GM19397 (cell line): ENCODE data around the gene RPS25.
"Not testable (repeated sequence)": the region's sequence is repeated elsewhere in the genome, so short reads cannot be mapped to it uniquely, and the experiment has no call there.

Source experiments
- ATAC-seq: cut with Tn5 transposase; IDR thresholded peaks from one replicate; pipeline ENCODE4 v1.9.1; 2021; ENCODE audit warnings: mild to moderate bottlenecking, moderate library complexity; ENCODE audit not compliant: unreplicated experiment

The RPS25 gene

DNA sequence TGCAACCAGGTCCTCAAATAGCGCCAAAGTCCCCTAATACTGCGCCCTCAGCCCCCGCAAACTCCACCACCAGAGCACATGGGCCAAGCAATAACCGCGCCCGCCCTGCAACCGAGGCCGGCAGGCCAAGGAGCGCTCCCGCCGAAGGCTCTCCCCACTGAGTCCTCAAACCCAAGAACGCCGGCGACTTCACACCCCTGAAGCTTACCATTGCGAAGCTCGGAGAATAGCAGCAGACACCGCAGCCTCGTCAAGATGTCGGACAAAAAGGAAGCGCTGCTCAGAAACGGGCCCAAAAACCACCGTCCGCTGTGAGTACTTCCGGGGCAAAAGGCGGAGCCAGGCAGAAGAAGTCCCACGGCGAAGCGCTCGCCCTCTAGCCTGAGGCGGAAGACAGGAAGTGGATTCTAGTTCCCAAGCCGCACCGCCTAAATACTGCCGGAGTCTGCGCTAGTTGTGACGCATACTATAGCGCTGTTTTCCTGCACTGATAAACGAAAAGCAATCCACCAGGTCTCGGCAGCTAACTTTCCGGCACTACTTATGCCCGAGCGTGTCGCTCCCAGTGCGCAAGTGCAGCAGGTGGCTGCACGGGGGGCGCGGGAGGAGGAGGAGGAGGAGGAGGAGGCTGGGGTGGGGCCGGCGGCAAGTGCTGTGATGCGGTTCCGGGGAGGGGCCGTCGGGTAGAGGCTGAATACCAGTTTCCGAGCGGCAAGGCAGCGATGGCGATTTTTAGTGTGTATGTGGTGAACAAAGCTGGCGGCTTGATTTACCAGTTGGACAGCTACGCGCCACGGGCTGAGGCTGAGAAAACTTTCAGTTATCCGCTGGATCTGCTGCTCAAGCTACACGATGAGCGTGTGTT is at the start of gene RPS25, which contains the start of gene TRAPPC4:
Gene RPS25, minus strand, starts transcription at position 270 of the 865 bp plus-strand sequence. Its CDS starts 59 bp downstream, at position 211.
Gene TRAPPC4, plus strand, starts transcription at position 693 of the 865 bp plus-strand sequence. Its CDS starts 30 bp downstream, at position 723.
- peak; percentile 85 for ATAC-seq

DNA sequence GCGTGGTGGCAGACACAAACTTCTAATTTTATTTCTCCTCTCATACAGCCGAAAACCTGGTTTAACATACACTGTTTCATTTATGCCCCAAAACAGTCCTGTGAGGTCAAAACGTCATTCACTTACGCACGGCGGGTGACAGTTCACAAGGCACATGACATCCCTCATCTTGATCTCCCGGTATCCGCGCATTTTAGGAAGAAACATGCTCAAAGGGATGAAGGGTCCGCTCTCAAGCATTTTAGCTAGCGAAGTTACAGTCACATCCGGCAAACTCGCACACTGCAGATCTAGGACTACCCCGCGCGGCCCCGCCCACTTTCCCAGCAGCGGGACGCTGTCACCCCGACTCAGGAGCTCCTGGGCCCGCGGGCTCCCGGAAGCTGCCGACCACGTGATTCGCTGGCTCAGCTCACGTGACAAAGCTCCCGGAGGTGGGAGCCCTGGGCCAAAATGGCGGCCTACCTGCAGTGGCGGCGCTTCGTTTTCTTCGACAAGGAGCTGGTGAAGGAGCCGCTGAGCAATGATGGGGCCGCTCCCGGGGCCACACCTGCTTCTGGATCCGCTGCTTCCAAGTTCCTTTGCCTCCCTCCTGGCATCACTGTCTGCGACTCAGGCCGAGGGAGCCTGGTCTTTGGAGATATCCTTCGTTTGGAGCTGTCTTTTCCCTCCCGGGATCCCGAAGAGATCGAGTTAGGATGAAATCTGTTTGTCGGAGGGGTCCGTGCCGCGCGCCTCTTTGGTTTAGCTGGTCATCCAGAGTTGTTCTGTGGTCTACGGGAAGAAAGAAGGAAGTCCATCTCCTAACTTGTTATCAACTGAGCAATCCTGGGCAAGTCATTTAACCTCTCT is 49.5 kb upstream of the RPS25 start, which contains the start of gene VPS11:
Gene VPS11, plus strand, starts transcription at position 448 of the 852 bp plus-strand sequence. Its CDS starts 6 bp downstream, at position 454.
- peak; percentile 92 for ATAC-seq

DNA sequence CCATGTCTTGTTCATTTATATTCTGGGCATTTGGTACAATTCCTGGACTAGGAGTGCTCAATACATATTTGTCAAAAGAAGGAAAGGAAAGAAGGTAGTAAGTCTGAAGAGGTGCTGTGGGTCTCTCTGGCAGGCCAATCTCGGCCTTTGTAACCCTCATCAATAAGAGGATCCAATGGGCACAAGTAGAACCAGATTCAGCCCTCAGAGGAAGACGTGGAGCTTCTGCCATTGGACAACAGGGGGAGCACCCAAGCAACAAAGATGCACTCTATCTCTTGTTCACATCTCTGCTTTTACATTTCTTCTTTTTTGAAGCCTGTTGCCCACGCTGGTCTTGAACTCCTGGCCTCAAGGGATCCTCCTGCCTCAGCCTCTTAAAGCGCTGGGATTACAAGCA is 47.2 kb upstream of the RPS25 start:
- no peak for ATAC-seq

DNA sequence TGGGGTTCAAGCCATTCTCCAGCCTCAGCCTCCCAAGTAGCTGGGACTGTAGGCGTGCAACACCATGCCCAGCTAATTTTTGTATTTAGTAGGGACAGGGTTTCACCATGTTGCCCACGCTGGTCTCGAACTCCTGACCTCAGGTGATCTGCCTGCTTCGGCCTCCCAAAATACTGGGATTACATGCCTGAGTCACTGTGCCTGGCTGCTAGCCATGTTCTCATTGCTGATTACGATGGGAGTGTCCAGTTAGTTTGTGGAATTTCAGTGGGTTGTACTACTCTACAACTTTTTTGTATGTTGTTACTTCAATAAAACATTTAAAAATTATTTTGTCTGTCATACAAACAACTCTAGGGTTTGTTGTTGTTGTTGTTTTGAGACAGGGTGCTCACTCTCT is 44.6 kb upstream of the RPS25 start:
- no peak for ATAC-seq

DNA sequence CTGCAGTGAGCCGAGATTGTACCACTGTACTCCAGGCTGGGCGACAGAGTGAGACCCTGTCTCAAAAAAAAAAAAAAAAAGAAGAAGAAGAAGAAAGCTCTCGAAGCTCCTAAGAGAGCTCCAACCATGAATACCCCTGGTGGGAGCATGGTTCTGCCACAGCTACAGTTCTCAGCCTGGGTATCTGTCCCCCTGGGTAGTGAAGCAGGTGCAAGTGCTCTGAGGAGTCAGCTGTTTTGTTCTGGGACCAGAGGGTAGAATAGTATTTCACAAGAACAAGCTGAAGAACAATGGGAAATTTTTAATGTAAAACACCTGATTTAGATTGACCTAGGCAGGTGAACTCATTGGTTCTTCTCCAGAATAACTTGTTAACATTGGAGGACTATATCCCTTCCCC is 43.1 kb upstream of the RPS25 start:
- ATAC-seq, result no peak

DNA sequence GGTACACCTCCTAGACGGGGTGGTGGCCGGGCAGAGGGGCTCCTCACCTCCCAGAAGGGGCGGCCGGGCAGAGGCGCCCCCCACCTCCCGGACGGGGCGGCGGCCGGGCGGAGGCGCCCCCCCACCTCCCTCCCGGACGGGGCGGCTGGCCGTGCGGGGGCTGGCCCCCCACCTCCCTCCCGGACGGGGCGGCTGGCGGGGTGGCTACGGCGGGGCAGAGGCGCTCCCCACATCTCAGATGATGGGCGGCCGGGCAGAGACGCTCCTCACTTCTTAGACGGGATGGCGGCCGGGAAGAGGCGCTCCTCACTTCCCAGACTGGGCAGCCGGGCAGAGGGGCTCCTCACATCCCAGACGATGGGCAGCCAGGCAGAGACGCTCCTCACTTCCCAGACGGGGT is 41.0 kb upstream of the RPS25 start:
- ATAC-seq, result not testable (repeated sequence)

DNA sequence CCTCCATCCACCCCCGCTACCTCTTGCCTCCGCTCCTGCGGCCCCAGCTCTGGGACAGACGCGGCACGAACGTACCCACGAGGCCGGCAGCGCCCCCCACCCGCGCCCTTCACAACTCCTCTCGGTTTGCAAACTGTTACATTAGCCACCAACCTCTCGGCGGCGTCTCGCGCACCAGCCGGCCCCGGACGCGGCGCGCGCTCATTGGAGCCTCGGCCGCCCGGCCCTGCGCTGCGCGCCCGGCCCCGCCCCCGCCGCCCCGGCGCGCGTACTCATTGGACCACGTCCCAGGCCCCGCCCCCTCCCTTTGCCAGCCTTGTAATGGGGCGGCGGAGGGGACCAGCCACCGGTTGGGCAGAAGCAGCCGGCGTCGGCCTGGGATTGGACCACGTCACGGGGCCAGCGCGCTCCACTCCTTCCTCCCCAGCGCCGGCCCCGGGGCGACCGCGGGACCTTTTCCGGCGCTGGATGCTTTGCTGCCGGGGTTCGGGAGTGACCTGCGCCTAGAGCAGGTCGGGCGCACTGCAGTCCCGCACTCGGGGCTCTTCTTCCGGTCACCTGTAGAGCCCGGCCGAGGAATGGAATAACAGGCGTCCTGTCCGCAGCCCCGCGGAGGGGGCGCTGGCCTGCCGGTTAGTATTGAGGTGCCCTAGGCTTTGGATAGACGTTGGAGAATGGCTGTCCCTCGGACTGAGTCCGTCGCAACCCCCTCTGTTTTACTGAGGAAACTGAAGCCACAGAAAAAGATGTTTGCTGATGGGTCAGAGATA is 39.0 kb upstream of the RPS25 start, which contains the start of gene HYOU1:
Gene HYOU1, minus strand, starts transcription at position 206 of the 770 bp plus-strand sequence. CDS start 1,045 bp downstream, outside the sequence.
- peak; percentile 91 for ATAC-seq

DNA sequence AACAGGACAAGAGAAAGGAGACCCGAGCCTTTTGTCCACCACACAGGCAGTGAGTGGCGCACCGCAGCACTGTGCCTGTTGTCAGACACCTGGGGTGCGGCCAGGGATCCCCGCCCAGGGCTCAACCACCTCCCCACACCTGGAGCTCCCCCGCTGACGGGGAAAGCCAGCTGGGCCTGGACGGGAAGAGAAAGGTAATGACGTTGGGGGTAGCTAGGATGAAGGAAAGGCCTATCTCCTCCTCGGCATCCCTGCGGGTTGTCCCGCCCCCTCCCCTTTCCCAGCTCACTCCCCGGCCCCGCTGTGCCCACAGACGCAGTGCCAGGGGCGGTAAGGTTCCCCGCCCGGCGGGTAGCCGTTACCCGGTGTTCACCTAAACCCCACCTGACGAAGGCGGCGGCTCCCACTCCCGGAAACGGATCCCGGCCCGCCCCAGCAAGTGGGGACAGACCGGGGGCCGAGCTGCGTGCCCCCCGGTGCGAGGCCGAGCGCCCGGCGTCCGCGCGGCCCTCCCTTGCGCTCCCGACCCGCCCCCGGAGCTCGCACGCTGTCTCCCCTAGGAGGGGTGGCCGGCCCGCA is 38.4 kb upstream of the RPS25 start:
- peak; percentile 11 for ATAC-seq

DNA sequence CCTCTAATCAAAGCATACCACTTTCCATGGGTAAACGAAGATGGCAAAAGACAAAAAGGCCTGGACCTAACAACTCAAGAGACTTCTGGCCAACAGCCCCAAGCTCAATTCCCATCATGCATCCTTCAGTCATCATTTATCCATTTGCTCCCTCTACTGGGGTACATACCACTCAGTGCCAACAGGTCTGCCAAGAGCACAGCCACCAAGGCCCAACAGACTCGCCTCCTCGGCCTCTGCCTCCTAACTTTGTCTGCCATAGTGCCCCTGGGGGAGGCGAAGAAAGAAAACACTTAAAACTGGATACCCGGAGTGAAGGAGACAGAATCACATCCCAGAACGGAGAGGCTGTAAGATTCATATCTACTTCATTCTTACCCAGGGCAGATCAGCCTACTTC is 37.8 kb upstream of the RPS25 start:
- ATAC-seq, result no peak

DNA sequence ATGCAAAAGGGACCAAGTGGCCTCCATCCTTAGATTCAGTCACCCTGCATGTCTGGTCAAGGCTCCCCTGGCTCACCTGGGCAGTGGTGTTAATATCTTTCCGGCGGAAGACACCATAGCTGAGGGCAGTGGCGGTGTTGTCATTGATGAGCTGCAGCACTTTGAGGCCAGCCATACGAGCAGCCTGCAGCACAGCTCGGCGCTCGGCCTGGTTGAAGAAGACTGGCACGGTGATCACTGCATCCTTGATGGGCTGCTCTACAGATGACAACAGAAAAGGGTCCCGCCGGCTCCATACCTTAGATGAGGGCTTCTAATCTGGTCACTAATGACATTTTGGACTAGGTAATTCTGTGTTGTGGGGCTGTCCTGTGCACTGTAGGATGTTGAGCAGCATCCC is 36.3 kb upstream of the RPS25 start:
- no peak for ATAC-seq

DNA sequence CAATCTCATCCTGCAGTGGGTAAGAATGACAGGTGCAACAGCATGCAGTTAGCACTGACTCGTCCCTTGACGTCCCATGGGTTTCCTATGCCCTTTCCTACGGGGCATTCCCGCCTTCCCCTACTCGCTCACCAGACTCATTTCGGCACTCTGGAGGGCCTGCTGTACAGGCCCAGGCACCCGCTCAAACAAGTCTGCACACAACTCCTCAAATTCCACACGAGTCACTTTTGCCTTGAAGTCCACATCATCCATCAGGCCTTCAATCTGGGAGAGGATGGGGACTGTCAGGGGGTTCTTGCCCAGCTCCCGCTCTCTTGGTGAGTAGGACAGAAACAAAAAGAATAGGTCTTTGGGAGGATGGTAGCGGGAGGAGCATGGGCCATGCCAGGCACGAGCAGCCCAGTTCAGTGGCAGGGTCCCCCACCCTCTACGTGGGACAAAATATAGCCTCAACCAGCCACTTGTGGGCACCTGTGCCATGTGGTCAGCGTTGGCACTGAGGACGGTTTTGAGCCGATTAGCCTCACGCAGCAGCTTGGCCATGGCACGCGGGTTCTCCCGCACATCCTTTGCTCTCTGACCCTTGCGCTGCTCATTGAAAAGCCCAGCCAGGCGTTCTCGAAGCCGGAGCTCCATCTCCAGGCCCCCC is 34.1 kb upstream of the RPS25 start:
- ATAC-seq, result no peak

DNA sequence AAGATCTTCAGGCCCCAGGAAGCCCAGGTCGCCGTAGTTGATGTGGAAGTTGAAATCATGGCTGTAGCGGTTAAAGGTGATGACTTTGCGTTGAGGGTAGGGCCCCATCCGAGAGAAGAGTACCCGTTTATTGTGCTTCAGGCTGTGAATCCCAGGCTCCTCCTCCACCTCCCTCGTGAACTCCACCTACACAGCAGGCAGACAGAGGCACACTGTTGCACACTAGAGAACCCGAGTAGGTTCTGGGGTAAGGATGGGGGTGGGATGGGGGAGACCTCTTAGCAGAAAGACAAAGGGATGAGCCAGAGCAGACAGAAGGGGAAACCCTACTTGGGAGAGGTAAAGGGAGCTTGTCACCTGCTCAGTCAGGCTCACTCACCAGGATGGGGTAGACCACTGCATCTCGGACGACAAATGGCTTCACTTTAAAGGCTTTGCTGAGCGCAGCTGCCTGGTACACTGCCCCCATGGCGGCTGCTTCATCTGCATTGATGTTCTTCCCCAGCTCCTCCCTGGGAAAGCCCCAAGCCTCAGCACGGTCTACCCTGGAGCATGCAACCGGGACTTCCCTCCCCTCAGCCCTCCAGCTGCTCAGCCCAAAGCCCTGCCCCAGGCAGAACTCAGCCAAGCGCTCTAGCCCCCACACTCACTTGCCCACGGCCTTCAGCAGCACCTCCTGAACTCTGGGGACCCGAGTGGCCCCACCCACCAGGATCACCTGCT is 33.5 kb upstream of the RPS25 start:
- ATAC-seq, result peak; percentile 46

DNA sequence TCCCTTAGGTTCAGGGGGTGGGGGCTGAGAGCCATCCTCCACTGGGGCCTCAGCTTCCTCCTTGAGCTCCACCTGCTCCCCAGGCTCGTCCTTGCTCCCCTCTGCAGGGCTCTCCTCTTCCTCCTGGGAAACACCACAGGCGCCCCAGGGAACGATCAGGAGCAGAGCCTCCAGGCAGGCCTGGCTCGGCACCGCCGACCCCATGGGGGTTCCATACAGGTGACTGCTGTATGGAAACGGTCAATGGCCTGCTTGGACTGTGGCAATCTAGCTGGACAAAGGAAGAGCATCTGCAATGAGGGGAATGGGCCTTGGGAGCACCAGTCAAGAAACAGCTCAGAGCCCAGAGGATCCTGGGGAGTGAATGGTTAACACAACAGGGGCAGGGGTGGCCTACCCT is 30.9 kb upstream of the RPS25 start:
- no peak for ATAC-seq

DNA sequence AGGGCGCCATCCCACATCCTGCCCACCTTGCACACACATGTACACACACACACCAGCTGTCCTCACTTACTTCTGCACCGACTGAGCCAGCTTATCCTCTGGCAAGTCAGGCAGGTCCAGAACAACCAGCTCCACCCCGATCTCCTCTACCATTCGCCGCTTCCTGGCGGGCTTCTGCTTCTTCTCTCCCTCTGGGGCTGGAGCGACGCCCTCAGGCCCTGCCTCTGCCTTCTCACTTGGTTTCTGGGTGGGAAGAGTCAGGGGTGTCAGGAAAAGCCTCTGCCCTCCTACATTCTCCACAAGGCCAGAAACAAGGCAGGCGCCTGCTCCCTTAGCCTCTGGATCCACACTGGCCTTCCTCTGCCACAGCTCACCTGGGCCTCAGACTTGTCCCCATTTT is 30.5 kb upstream of the RPS25 start:
- no peak for ATAC-seq

DNA sequence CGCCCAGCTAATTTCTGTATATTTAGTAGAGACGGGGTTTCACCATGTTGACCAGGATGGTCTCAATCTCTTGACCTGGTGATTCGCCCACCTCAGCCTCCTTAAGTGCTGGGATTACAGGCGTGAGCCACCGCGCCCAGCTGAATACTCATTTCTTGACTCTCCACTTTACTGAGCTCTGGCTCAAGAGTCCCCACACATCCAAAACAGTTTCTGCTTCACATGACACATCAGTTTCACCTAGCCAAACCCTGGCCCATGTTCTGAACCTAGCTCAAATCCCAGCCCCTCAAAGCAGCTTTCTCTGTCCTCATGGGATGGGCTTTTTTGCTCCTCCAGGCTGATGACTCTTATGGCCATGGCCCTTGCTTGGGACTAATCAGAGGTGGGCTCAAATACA is 29.1 kb upstream of the RPS25 start:
- ATAC-seq, result no peak

DNA sequence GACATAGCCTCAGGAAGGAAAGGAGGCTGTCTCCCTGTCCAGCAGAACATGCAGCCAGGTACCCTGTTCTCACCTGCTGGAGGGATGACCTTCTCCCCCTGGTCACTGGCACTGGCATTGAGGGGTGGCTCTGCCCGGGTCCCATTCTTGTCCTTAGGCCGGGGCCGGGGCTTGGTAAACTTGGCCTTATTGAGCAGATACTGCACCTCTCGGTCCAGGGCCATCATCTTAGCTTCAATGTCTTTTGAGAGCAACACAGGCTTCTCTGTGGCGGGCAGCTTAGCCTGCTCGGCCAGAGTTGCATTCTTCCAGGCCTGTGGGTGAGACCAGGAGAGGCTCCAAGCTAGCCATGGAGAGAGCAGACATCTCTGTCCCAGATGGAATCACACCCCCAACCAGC is 28.3 kb upstream of the RPS25 start:
- no peak for ATAC-seq

DNA sequence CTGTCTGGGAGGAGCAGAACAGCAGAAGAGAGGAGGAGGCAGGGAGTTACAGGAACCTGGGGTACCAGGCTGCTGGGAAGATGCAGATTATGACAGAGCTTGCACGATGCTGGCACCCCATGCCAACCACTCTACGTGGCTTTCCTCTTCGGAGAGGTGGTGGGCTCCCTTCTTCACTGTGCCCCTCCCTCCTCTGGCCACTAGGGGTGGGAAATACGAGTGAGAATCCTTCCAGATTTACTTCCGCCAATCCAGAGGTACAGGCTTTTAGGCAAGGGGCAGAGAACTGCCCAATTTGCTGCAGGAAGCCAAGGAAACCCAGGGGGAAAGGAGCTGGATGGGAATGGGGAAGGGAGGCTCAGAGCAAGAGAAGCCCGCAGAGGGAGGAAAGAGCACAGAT is 26.6 kb upstream of the RPS25 start:
- ATAC-seq, result no peak

DNA sequence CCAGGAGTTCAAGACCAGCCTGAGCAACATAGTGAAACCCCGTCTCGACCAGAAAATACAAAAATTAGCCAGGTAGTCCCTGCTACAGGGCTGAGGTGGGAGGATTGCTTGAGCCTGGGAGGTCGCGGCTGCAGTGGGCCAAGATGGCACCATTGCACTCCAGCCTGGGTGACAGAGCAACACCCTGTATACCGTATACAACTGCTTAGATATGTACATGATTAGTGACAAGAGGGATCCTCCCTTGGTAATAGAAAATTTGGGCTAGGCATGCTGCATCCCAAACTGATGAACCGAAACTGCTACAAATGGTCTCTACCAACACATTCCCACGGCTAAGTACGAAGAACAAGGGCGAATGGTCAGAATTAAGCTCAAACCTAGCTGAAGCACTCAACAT is 24.8 kb upstream of the RPS25 start:
- ATAC-seq, result no peak

DNA sequence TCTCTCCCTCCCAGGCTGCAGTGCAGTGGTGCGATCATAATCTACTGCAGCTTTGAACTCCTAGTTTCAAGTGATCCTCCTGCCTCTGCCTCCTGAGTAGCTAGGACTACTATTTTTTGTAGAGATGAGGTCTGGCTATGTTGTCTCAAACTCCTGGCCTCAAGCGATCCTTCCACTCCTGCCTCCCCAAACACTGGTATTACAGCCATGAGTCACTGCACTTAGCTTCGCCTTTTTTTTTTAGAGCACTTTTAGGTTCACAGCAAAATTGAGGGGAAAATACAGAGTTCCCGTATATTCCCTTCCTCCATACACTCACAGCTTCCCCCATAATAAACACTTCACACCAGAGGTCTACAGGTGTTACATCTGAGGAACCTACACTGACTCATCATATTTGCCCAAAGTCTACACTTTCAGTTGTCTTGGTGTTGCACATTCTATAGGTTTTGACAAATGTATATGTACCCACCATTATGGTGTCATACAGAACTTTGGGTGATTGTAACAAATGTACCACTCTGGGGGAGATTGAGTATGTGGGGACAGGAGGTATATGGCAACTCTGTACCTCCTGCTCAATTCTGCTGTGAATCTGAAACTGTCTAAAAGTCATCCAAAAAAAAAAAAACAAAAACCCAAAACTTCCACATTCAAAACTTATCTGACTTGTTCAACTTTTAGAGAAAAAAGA is 23.8 kb upstream of the RPS25 start:
- no peak for ATAC-seq
